HFFc6 (cell line): ENCODE measurements around the gene LDLRAD4. TPM values are rescaled to one million over a fixed set of nuclear protein-coding genes. Genes with fewer than 3 reads are reported as not detected.

Experiments
- DNase-seq: peaks from one replicate; pipeline ENCODE4 v3.0.0-alpha.2; 2018
- H3K27ac Mint-ChIP-seq: 2 replicates; pipeline ENCODE4 v1.8.0; 2020; ENCODE audit warnings: mild to moderate bottlenecking, mixed read lengths
- H3K27me3 Mint-ChIP-seq: 2 replicates; pipeline ENCODE4 v1.8.0; 2021; ENCODE audit warnings: mild to moderate bottlenecking, moderate library complexity, mixed read lengths; ENCODE audit not compliant: insufficient read depth
- H3K36me3 Mint-ChIP-seq: 2 replicates; pipeline ENCODE4 v1.8.0; 2021; ENCODE audit warnings: low read depth, mixed read lengths
- H3K4me1 Mint-ChIP-seq: 2 replicates; pipeline ENCODE4 v1.8.0; 2020; ENCODE audit warnings: low read depth, mixed read lengths
- H3K4me3 Mint-ChIP-seq: 2 replicates; pipeline ENCODE4 v1.8.0; 2020; ENCODE audit warnings: mild to moderate bottlenecking, moderate library complexity, mixed read lengths
- H3K9me3 Mint-ChIP-seq: 2 replicates; pipeline ENCODE4 v1.8.0; 2020; ENCODE audit warnings: mild to moderate bottlenecking, mixed read lengths
- CTCF ChIP-seq: fragments of 200-600 bp; sonication (generic); IDR thresholded peaks from 2 replicates; pipeline ENCODE4 v1.5.0; 2021; ENCODE audit warnings: antibody characterized with exemption, mild to moderate bottlenecking
- total RNA-seq, 6 experiments: library from RNA; stranded (reverse); fragmentation: NEBNext Ultra II Directional; extraction: Animal tissue kit (Norgen Biotek cat#: 25700); gene quantifications; 2 replicates in 1 of 6; 3 replicates in 5 of 6; pipeline ENCODE4 v1.2.3, GENCODE V29; 2021

LDLRAD4 gene
- total RNA-seq, 6 experiments from 2014 or later = not detected

GRCh38 chr18:13577091-13577697 lies 358.6 kb downstream of the LDLRAD4 start:
- H3K36me3 Mint-ChIP-seq = no peaks in the 10 kb centered on the region
- peak; percentile 48 for DNase-seq
- TF ChIP-seq CTCF = no peak
- H3K9me3 Mint-ChIP-seq = no peaks in the 10 kb centered on the region
- H3K27ac Mint-ChIP-seq = no peak overlapping the region
- H3K4me1 Mint-ChIP-seq = peaks cover 12% of the 10 kb centered on the region
- peak overlapping the region; percentile 39 for H3K4me3 Mint-ChIP-seq
- H3K27me3 Mint-ChIP-seq = peaks cover 15% of the 10 kb centered on the region

GRCh38 chr18:13577781-13578180 lies 359.2 kb downstream of the LDLRAD4 start:
- Mint-ChIP-seq H3K27ac (no peak overlapping the region), H3K4me1 (peaks cover 12% of the 10 kb centered on the region), H3K27me3 (peaks cover 15% of the 10 kb centered on the region), H3K36me3 (no peaks in the 10 kb centered on the region), H3K9me3 (no peaks in the 10 kb centered on the region), H3K4me3 (no peak overlapping the region)
- TF ChIP-seq CTCF = no peak
- DNase-seq = no peak

GRCh38 chr18:13578400-13578799 lies 359.8 kb downstream of the LDLRAD4 start:
- no peak for DNase-seq
- no peak for TF ChIP-seq CTCF
- no peak overlapping the region for H3K4me3 Mint-ChIP-seq
- peaks cover 12% of the 10 kb centered on the region for H3K4me1 Mint-ChIP-seq
- no peaks in the 10 kb centered on the region for H3K36me3 Mint-ChIP-seq
- H3K27ac Mint-ChIP-seq = no peak overlapping the region
- H3K9me3 Mint-ChIP-seq = no peaks in the 10 kb centered on the region
- H3K27me3 Mint-ChIP-seq = peaks cover 15% of the 10 kb centered on the region

GRCh38 chr18:13579874-13580273 lies 361.3 kb downstream of the LDLRAD4 start:
- Mint-ChIP-seq H3K27ac (no peak overlapping the region), H3K27me3 (peaks cover 13% of the 10 kb centered on the region)

GRCh38 chr18:13580351-13580750 lies 361.8 kb downstream of the LDLRAD4 start:
- no peak for TF ChIP-seq CTCF
- no peaks in the 10 kb centered on the region for H3K36me3 Mint-ChIP-seq
- no peak overlapping the region for H3K4me3 Mint-ChIP-seq
- no peak overlapping the region for H3K27ac Mint-ChIP-seq
- no peak for DNase-seq
- H3K27me3 Mint-ChIP-seq = peaks cover 13% of the 10 kb centered on the region
- peaks cover 12% of the 10 kb centered on the region for H3K4me1 Mint-ChIP-seq
- H3K9me3 Mint-ChIP-seq = no peaks in the 10 kb centered on the region

More at GRCh38 chr18:13579874-13580273, 361.3 kb downstream of the LDLRAD4 start:
- Mint-ChIP-seq H3K4me3 (no peak overlapping the region), H3K9me3 (no peaks in the 10 kb centered on the region), H3K36me3 (no peaks in the 10 kb centered on the region), H3K4me1 (peaks cover 12% of the 10 kb centered on the region)
- no peak for TF ChIP-seq CTCF
- no peak for DNase-seq
